Activated CD4-positive, alpha-beta T cell treated with anti-CD3 and anti-CD28 coated beads for 1 hour (primary cell): Measurements from ENCODE around the gene ERMP1.

Experiments used
- DNase-seq: peaks from one replicate; pipeline ENCODE4 v3.0.0-alpha.2; 2020

The ERMP1 gene

GRCh38 chr9:5853617-5854016 is 20.7 kb upstream of the ERMP1 start:
- DNase-seq, result no peak

- DNase-seq, result no peak
These were observed 20.1 kb upstream of the ERMP1 start for GRCh38 chr9:5852987-5853386.

GRCh38 chr9:5851445-5851844 is 18.5 kb upstream of the ERMP1 start:
- DNase-seq, result no peak

- no peak for DNase-seq
These were observed 17.8 kb upstream of the ERMP1 start for GRCh38 chr9:5850724-5851122.

- no peak for DNase-seq
These were observed 15.5 kb upstream of the ERMP1 start for GRCh38 chr9:5848372-5848882.

GRCh38 chr9:5846501-5846921 is 13.6 kb upstream of the ERMP1 start:
- no peak for DNase-seq

GRCh38 chr9:5846096-5846495 is 13.2 kb upstream of the ERMP1 start:
- DNase-seq, result no peak

GRCh38 chr9:5845157-5845531 is 12.2 kb upstream of the ERMP1 start:
- no peak for DNase-seq

GRCh38 chr9:5843794-5844471 is 11.0 kb upstream of the ERMP1 start:
- no peak for DNase-seq

GRCh38 chr9:5842929-5843793 is 10.2 kb upstream of the ERMP1 start:
- DNase-seq, result no peak

- peak; percentile 24 for DNase-seq
These were observed 9.1 kb upstream of the ERMP1 start for GRCh38 chr9:5841771-5842573.

- no peak for DNase-seq
These were observed 7.9 kb upstream of the ERMP1 start for GRCh38 chr9:5840788-5841187.

GRCh38 chr9:5839572-5839902 is 6.6 kb upstream of the ERMP1 start:
- no peak for DNase-seq

- no peak for DNase-seq
These were observed 6.1 kb upstream of the ERMP1 start for GRCh38 chr9:5838884-5839571.

GRCh38 chr9:5835808-5836207 is 2.9 kb upstream of the ERMP1 start:
- no peak for DNase-seq

GRCh38 chr9:5834214-5834613 is 1.3 kb upstream of the ERMP1 start:
- DNase-seq, result no peak

GRCh38 chr9:5832071-5832537 is 813 bp downstream of the ERMP1 start:
- no peak for DNase-seq

- no peak for DNase-seq
These were observed 6.9 kb downstream of the ERMP1 start for GRCh38 chr9:5825895-5826622.

- no peak for DNase-seq
These were observed 7.7 kb downstream of the ERMP1 start for GRCh38 chr9:5825223-5825622.

GRCh38 chr9:5820425-5820824 is 12.5 kb downstream of the ERMP1 start:
- DNase-seq, result no peak

- DNase-seq, result no peak
These were observed 13.7 kb downstream of the ERMP1 start for GRCh38 chr9:5819174-5819573.
